ENCODE results near the gene XPC. TPM values are rescaled to one million over a fixed set of nuclear protein-coding genes. Genes with fewer than 3 reads are reported as not detected.

The XPC gene
- total and polyA plus RNA-seq, 2 donors (not counting 3 experiments of a cell fraction or from before 2014, with no cell fraction given) = 11.9 to 36.8 TPM

GRCh38 chr3:14122301-14122700 lies 56.1 kb downstream of the XPC start:
- dilution Hi-C loops (cut with MboI; ENCODE audit: extremely low pct_ligation_motif_present, low sequenced_read_pairs) (no loop called here), intact Hi-C loops (cut with micrococcal nuclease) (loop anchor here (5.0 kb wide), 1 partner anchor 465 kb away; no protein-coding TSS in a partner anchor)
- ChIA-PET CTCF (interaction anchor here (1.2 to 1.9 kb wide), 2 partner anchors 10 to 226 kb away, joined by 3 to 5 read pairs; no protein-coding TSS in a partner anchor), POLR2A (no interaction called here)
- H3K9me3 ChIP-seq (replicated peaks; ENCODE audit: control insufficient read depth, insufficient read depth, low read length) = no peaks in the 10 kb centered on the region
- H3K27ac ChIP-seq (ENCODE audit: insufficient read depth, low read depth, low read length) = no peak overlapping the region
- H4K20me1 ChIP-seq (replicated peaks; ENCODE audit: control insufficient read depth, extremely low read depth, insufficient read depth, low read length) = no peaks in the 10 kb centered on the region
- no peaks in the 10 kb centered on the region for H3K36me3 ChIP-seq (ENCODE audit: control insufficient read depth in 2 of 2, extremely low read depth in 1 of 2, insufficient read depth in 2 of 2, low read length in 2 of 2)
- H3K79me2 ChIP-seq (ENCODE audit: control insufficient read depth, insufficient read depth, low read length) = peaks cover 29% of the 10 kb centered on the region
- no peak overlapping the region for H3K9ac ChIP-seq (replicated peaks; ENCODE audit: extremely low read depth, insufficient read depth, low read length)
- peaks cover 22% of the 10 kb centered on the region for H3K4me1 ChIP-seq (ENCODE audit: control insufficient read depth, extremely low read depth, insufficient read depth, low read length)
- no peak overlapping the region for H3K4me3 ChIP-seq (replicated peaks in 1 of 3; ENCODE audit: insufficient read depth in 1 of 3, low read depth in 1 of 3, low read length in 3 of 3)
- TF ChIP-seq MYC (IDR thresholded peaks at IDR 0.05; ENCODE audit: low read depth, low read length) (no peak), MAX (IDR thresholded peaks at IDR 0.05; ENCODE audit: insufficient read depth, insufficient read length) (no peak), POLR2A (IDR thresholded peaks at IDR 0.05; ENCODE audit: low read depth, low read length) (no peak), JUN (IDR thresholded peaks at IDR 0.05; ENCODE audit: borderline replicate concordance, insufficient read depth, insufficient read length, low read depth) (no peak), EZH2 (IDR thresholded peaks at IDR 0.05; ENCODE audit: borderline replicate concordance, low read depth, low read length, severe bottlenecking) (no peak), POLR2AphosphoS5 (IDR thresholded peaks at IDR 0.05; ENCODE audit: insufficient read depth, low read depth, low read length) (no peak), CTCF (IDR thresholded peaks at IDR 0.05; ENCODE audit: extremely low read depth in 1 of 2, insufficient read depth in 1 of 2, low read depth in 1 of 2, low read length in 2 of 2) (no peak), GATA2 (IDR thresholded peaks at IDR 0.05; ENCODE audit: insufficient read depth, insufficient read length, low read depth, low read length) (no peak), FOS (IDR thresholded peaks at IDR 0.05; ENCODE audit: borderline replicate concordance, insufficient read depth, low read length) (no peak)
- BruUV-seq (replicated peaks) = no TSS peak
- FAIRE-seq (no peak), DNase-seq (ENCODE audit: low read depth, low spot score) (no peak)
- no peaks in the 10 kb centered on the region for H3K27me3 ChIP-seq (ENCODE audit: control insufficient read depth in 2 of 2, insufficient read depth in 2 of 2, low read length in 2 of 2)
- no peak overlapping the region for H3K4me2 ChIP-seq (ENCODE audit: insufficient read depth, low read length)
- no peak overlapping the region for H2AFZ ChIP-seq (ENCODE audit: low read depth, low read length)
- no peaks in the 10 kb centered on the region for H3K9me1 ChIP-seq (replicated peaks; ENCODE audit: control insufficient read depth, extremely low read depth, insufficient read depth, low read length)

All from endothelial cell of umbilical vein (primary cell).